ENCODE results near the gene TUFT1. TPM values are rescaled to one million over a fixed set of nuclear protein-coding genes. Genes with fewer than 3 reads are reported as not detected.
A peak's percentile ranks its signal among the peaks of the same experiment; 100 is the strongest.

TUFT1 gene
- total RNA-seq, 2 experiments from 2014 or later, result 0.06 to 0.13 TPM

DNA sequence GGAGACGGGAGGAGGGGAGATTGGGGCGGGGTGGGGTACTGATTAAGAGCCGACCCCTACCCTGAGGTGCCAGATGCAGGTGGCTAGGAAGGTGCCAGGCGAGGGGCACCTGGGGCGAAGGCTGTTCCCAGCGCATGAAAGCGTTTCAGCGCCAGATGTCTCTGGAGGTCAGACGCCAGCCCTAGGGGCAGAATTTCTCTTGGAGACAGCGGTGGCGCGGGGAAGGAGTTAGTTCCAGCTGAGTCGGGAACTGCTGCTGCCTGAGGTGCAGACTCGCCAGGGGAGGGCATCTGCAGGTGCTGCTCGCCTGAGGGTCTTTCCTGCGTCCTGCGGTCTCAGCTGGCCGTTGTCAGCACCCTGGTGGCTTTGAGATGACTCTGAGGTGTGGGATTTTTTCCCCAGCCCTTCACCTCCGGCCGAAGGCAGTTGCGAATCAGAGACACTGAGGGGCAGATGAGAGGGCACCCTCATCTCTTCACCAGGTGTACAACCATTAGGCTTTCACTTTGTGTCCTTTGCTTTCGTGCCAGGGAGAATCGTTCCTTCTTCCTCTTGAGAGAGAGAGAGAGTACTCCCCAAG is 28.4 kb upstream of the TUFT1 start:
- peak; percentile 22; the same call in 1 of the 2 replicates for TF ChIP-seq CTCF (conservative IDR thresholded peaks at IDR 0.05; ENCODE audit: low read length)
- no peak for TF ChIP-seq EZH2phosphoT487 (IDR thresholded peaks at IDR 0.05; ENCODE audit: borderline replicate concordance, low read depth, low read length)
- peak overlapping the region; percentile 4 for H3K27ac ChIP-seq (ENCODE audit: low read depth, low read length, poor library complexity, severe bottlenecking)
- intact Hi-C loops (cut with micrococcal nuclease; ENCODE audit: unreplicated experiment), result loop anchor here (5.0 kb wide), 1 partner anchor 164 kb away; the partner anchor contains the start of gene RFX5
- H3K4me1 ChIP-seq (ENCODE audit: insufficient read depth, low read length, poor library complexity, severe bottlenecking), result peaks cover 32% of the 10 kb centered on the region
- DNase-seq (ENCODE audit: low spot score), result peak; percentile 59
- ChIA-PET CTCF (ENCODE audit: unreplicated experiment) (interaction anchor here (0.8 to 0.9 kb wide), 2 partner anchors 12 to 52 kb away, joined by 3 read pairs; partner anchors contain the start of gene POGZ), POLR2A (interaction anchor here (0.6 to 1.9 kb wide), 7 partner anchors 10 to 278 kb away, joined by 3 to 7 read pairs (median 3); no protein-coding TSS in a partner anchor)
- H3K79me2 ChIP-seq (ENCODE audit: insufficient read depth, low read depth, low read length), result no peaks in the 10 kb centered on the region
- H4K20me1 ChIP-seq (ENCODE audit: insufficient read depth, low read length), result no peaks in the 10 kb centered on the region
- peak overlapping the region; percentile 69 for H3K4me3 ChIP-seq (ENCODE audit: low read depth, low read length, poor library complexity, severe bottlenecking)
- H3K9me3 ChIP-seq (ENCODE audit: low read length), result no peaks in the 10 kb centered on the region
- H2AFZ ChIP-seq (ENCODE audit: low read length), result peak overlapping the region; percentile 93; the same call in 1 of the 2 replicates
- BruUV-seq (replicated peaks), result no TSS peak
- H3K4me2 ChIP-seq (ENCODE audit: low read length), result peak overlapping the region; percentile 73
- H3K36me3 ChIP-seq (ENCODE audit: insufficient read depth, low read length), result no peaks in the 10 kb centered on the region
- no peaks in the 10 kb centered on the region for H3K9me2 ChIP-seq (ENCODE audit: insufficient read depth, low read length)

GRCh38 chr1:151512326-151512725 is 27.8 kb upstream of the TUFT1 start:
- no TSS peak for BruUV-seq (replicated peaks)
- Histone ChIP-seq H3K9me2 (ENCODE audit: insufficient read depth, low read length) (no peaks in the 10 kb centered on the region), H3K27ac (ENCODE audit: low read depth, low read length, poor library complexity, severe bottlenecking) (no peak overlapping the region), H3K79me2 (ENCODE audit: insufficient read depth, low read depth, low read length) (no peaks in the 10 kb centered on the region), H4K20me1 (ENCODE audit: insufficient read depth, low read length) (no peaks in the 10 kb centered on the region), H3K36me3 (ENCODE audit: insufficient read depth, low read length) (no peaks in the 10 kb centered on the region), H2AFZ (ENCODE audit: low read length) (peak overlapping the region; percentile 93; the same call in 1 of the 2 replicates), H3K4me3 (ENCODE audit: low read depth, low read length, poor library complexity, severe bottlenecking) (peak overlapping the region; percentile 69), H3K4me1 (ENCODE audit: insufficient read depth, low read length, poor library complexity, severe bottlenecking) (peaks cover 32% of the 10 kb centered on the region), H3K9me3 (ENCODE audit: low read length) (no peaks in the 10 kb centered on the region), H3K4me2 (ENCODE audit: low read length) (peak overlapping the region; percentile 73)
- ChIA-PET POLR2A (interaction anchor here (1.9 kb wide), 1 partner anchor 11 kb away, joined by 7 read pairs; no protein-coding TSS in a partner anchor), CTCF (ENCODE audit: unreplicated experiment) (interaction anchor here (0.9 kb wide), 1 partner anchor 11 kb away, joined by 3 read pairs; no protein-coding TSS in a partner anchor)
- intact Hi-C loops (cut with micrococcal nuclease; ENCODE audit: unreplicated experiment), result loop anchor here (5.0 kb wide), 1 partner anchor 165 kb away; the partner anchor contains the start of gene RFX5
- DNase-seq (ENCODE audit: low spot score), result no peak
- no peak for TF ChIP-seq CTCF (conservative IDR thresholded peaks at IDR 0.05; ENCODE audit: low read length)
- no peak for TF ChIP-seq EZH2phosphoT487 (IDR thresholded peaks at IDR 0.05; ENCODE audit: borderline replicate concordance, low read depth, low read length)
